Osteoblast (primary cell): ENCODE results near the gene TSPAN7. TPM values are rescaled to one million over a fixed set of nuclear protein-coding genes. Genes with fewer than 3 reads are reported as not detected.

Source experiments
- DNase-seq: peaks from one replicate; pipeline ENCODE4 v3.0.0; 2011; ENCODE audit warnings: low spot score, mixed read lengths; ENCODE audit not compliant: insufficient read length; ENCODE audit errors: missing footprints
- H2AFZ ChIP-seq: 2 replicates; pipeline ENCODE4 v1.6.0; 2011; ENCODE audit warnings: mild to moderate bottlenecking, low read length
- H3K27ac ChIP-seq: 2 replicates; pipeline ENCODE4 v1.5.1; 2011; ENCODE audit warnings: mild to moderate bottlenecking, low read depth, low read length, moderate library complexity
- H3K27me3 ChIP-seq: 2 replicates; pipeline ENCODE4 v1.6.0; 2012; ENCODE audit warnings: mild to moderate bottlenecking, control low read depth, inconsistent platforms, low read length, moderate library complexity; ENCODE audit not compliant: insufficient read depth
- H3K36me3 ChIP-seq: 2 replicates; pipeline ENCODE4 v1.5.1; 2011; ENCODE audit warnings: mild to moderate bottlenecking, low read length, control low read depth, moderate library complexity; ENCODE audit not compliant: insufficient read depth
- H3K4me1 ChIP-seq: 2 replicates; pipeline ENCODE4 v1.5.1; 2011; ENCODE audit warnings: mild to moderate bottlenecking, low read length, control low read depth, moderate library complexity; ENCODE audit not compliant: insufficient read depth
- H3K4me2 ChIP-seq: 2 replicates; pipeline ENCODE4 v1.6.0; 2011; ENCODE audit warnings: mild to moderate bottlenecking, low read length; ENCODE audit not compliant: insufficient read depth
- H3K4me3 ChIP-seq: fragments of 200-600 bp; sonication (generic); 3 replicates; pipeline ENCODE4 v1.5.1; 2012; ENCODE audit warnings: mild to moderate bottlenecking, low read length, inconsistent platforms; ENCODE audit not compliant: insufficient read depth
- H3K79me2 ChIP-seq: 2 replicates; pipeline ENCODE4 v1.6.0; 2012; ENCODE audit warnings: mild to moderate bottlenecking, low read length, control low read depth, inconsistent platforms; ENCODE audit not compliant: insufficient read depth
- H3K9me3 ChIP-seq: 2 replicates; pipeline ENCODE4 v1.5.1; 2011; ENCODE audit warnings: low read depth, low read length, control low read depth
- H4K20me1 ChIP-seq: 2 replicates; pipeline ENCODE4 v1.6.0; 2012; ENCODE audit warnings: mild to moderate bottlenecking, low read length, control low read depth; ENCODE audit not compliant: insufficient read depth
- CTCF ChIP-seq: IDR thresholded peaks from 2 replicates; pipeline ENCODE4 v1.5.1; 2011; ENCODE audit warnings: mild to moderate bottlenecking, low read depth, low read length, moderate library complexity; ENCODE audit errors: extremely low read depth
- total RNA-seq: library from RNA; depleted of rRNA; stranded (reverse); fragments of >200 nt; gene quantifications from 2 replicates; pipeline ENCODE4 v1.2.3, GENCODE V29; 2012

The TSPAN7 gene
- total RNA-seq, 1 donor = 0.36 TPM

- no peaks in the 10 kb centered on the region for H3K9me3 ChIP-seq
- no peaks in the 10 kb centered on the region for H3K36me3 ChIP-seq
- H3K27ac ChIP-seq = no peak overlapping the region
- DNase-seq = no peak
- H3K79me2 ChIP-seq = no peaks in the 10 kb centered on the region
- no peak overlapping the region for H3K4me2 ChIP-seq
- no peaks in the 10 kb centered on the region for H4K20me1 ChIP-seq
- peaks cover 14% of the 10 kb centered on the region for H3K27me3 ChIP-seq
- H3K4me3 ChIP-seq = no peak overlapping the region
- no peaks in the 10 kb centered on the region for H3K4me1 ChIP-seq
- TF ChIP-seq CTCF = no peak
- no peak overlapping the region for H2AFZ ChIP-seq
Measured at GRCh38 chrX:38596939-38597338, 35.6 kb downstream of the TSPAN7 start.

- no peak overlapping the region for H3K4me2 ChIP-seq
- H3K4me3 ChIP-seq = no peak overlapping the region
- H3K9me3 ChIP-seq = no peaks in the 10 kb centered on the region
- H3K36me3 ChIP-seq = no peaks in the 10 kb centered on the region
- H3K27me3 ChIP-seq = peaks cover 14% of the 10 kb centered on the region
- H3K27ac ChIP-seq = no peak overlapping the region
- no peak for DNase-seq
- H2AFZ ChIP-seq = no peak overlapping the region
- no peaks in the 10 kb centered on the region for H4K20me1 ChIP-seq
- H3K79me2 ChIP-seq = no peaks in the 10 kb centered on the region
- no peak for TF ChIP-seq CTCF
- H3K4me1 ChIP-seq = no peaks in the 10 kb centered on the region
Measured at GRCh38 chrX:38599796-38600755, 38.7 kb downstream of the TSPAN7 start.

- Histone ChIP-seq H3K4me1 (no peaks in the 10 kb centered on the region), H3K9me3 (no peaks in the 10 kb centered on the region), H4K20me1 (no peaks in the 10 kb centered on the region), H3K4me3 (no peak overlapping the region), H3K27me3 (peaks cover 17% of the 10 kb centered on the region), H3K4me2 (no peak overlapping the region), H3K27ac (no peak overlapping the region), H3K36me3 (no peaks in the 10 kb centered on the region), H3K79me2 (no peaks in the 10 kb centered on the region), H2AFZ (no peak overlapping the region)
- no peak for DNase-seq
- TF ChIP-seq CTCF = no peak
Measured at GRCh38 chrX:38601866-38602265, 40.5 kb downstream of the TSPAN7 start.

- Histone ChIP-seq H3K36me3 (no peaks in the 10 kb centered on the region), H3K4me2 (no peak overlapping the region), H3K4me3 (no peak overlapping the region), H3K27me3 (peaks cover 10% of the 10 kb centered on the region), H3K4me1 (no peaks in the 10 kb centered on the region), H3K9me3 (no peaks in the 10 kb centered on the region), H2AFZ (no peak overlapping the region), H3K27ac (no peak overlapping the region), H3K79me2 (no peaks in the 10 kb centered on the region), H4K20me1 (no peaks in the 10 kb centered on the region)
- no peak for TF ChIP-seq CTCF
- DNase-seq = no peak
Measured at GRCh38 chrX:38606821-38607220, 45.5 kb downstream of the TSPAN7 start.
